ENCODE data around the gene PPP1R18. TPM values are rescaled to one million over a fixed set of nuclear protein-coding genes. Genes with fewer than 3 reads are reported as not detected.

The PPP1R18 gene
- total RNA-seq, 1 donor from 2014 or later = 156 TPM

- TF ChIP-seq, protein P1, sequence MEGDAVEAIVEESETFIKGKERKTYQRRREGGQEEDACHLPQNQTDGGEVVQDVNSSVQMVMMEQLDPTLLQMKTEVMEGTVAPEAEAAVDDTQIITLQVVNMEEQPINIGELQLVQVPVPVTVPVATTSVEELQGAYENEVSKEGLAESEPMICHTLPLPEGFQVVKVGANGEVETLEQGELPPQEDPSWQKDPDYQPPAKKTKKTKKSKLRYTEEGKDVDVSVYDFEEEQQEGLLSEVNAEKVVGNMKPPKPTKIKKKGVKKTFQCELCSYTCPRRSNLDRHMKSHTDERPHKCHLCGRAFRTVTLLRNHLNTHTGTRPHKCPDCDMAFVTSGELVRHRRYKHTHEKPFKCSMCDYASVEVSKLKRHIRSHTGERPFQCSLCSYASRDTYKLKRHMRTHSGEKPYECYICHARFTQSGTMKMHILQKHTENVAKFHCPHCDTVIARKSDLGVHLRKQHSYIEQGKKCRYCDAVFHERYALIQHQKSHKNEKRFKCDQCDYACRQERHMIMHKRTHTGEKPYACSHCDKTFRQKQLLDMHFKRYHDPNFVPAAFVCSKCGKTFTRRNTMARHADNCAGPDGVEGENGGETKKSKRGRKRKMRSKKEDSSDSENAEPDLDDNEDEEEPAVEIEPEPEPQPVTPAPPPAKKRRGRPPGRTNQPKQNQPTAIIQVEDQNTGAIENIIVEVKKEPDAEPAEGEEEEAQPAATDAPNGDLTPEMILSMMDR (IDR thresholded peaks at IDR 0.05; ENCODE audit: insufficient read depth, low read depth, low read length) = no peak
- TF ChIP-seq EZH2 (IDR thresholded peaks at IDR 0.05; ENCODE audit: insufficient read depth, low read length) = no peak
- Histone ChIP-seq H3K79me2 (ENCODE audit: insufficient read depth, low read length) (peaks cover 97% of the 10 kb centered on the region), H2AFZ (ENCODE audit: low read depth, low read length) (no peak overlapping the region), H3K9ac (ENCODE audit: low read length) (peak overlapping the region; percentile 98), H3K27me3 (ENCODE audit: insufficient read depth, low read length) (no peaks in the 10 kb centered on the region), H3K4me3 (ENCODE audit: insufficient read depth, low read depth, low read length) (peak overlapping the region; percentile 87), H3K36me3 (ENCODE audit: insufficient read depth, low read length) (peaks cover 14% of the 10 kb centered on the region), H3K27ac (ENCODE audit: low read depth, low read length) (peak overlapping the region; percentile 81), H4K20me1 (ENCODE audit: insufficient read depth, low read length) (peaks cover 72% of the 10 kb centered on the region), H3K9me3 (ENCODE audit: insufficient read depth, low read depth, low read length) (no peaks in the 10 kb centered on the region), H3K4me1 (ENCODE audit: insufficient read depth, low read length) (peaks cover 52% of the 10 kb centered on the region), H3K4me2 (ENCODE audit: low read length) (peak overlapping the region; percentile 100)
- peak overlapping the region; percentile 99 for H3K27ac Mint-ChIP-seq (ENCODE audit: unreplicated experiment)
- no peaks in the 10 kb centered on the region for H3K27me3 Mint-ChIP-seq (ENCODE audit: low read depth, unreplicated experiment)
- peak overlapping the region; percentile 98 for H3K4me3 Mint-ChIP-seq (ENCODE audit: unreplicated experiment)
- no peak for FAIRE-seq
- peaks cover 28% of the 10 kb centered on the region for H3K4me1 Mint-ChIP-seq (ENCODE audit: low read depth, unreplicated experiment)
- H3K36me3 Mint-ChIP-seq (ENCODE audit: low read depth, unreplicated experiment) = peaks cover 24% of the 10 kb centered on the region
- DNase-seq (ENCODE audit: low read depth) = no peak
- H3K9me3 Mint-ChIP-seq (ENCODE audit: unreplicated experiment) = peaks cover under 1% of the 10 kb centered on the region
Measured at GRCh38 chr6:30683980-30684338, 2.5 kb downstream of the PPP1R18 start.

DNA sequence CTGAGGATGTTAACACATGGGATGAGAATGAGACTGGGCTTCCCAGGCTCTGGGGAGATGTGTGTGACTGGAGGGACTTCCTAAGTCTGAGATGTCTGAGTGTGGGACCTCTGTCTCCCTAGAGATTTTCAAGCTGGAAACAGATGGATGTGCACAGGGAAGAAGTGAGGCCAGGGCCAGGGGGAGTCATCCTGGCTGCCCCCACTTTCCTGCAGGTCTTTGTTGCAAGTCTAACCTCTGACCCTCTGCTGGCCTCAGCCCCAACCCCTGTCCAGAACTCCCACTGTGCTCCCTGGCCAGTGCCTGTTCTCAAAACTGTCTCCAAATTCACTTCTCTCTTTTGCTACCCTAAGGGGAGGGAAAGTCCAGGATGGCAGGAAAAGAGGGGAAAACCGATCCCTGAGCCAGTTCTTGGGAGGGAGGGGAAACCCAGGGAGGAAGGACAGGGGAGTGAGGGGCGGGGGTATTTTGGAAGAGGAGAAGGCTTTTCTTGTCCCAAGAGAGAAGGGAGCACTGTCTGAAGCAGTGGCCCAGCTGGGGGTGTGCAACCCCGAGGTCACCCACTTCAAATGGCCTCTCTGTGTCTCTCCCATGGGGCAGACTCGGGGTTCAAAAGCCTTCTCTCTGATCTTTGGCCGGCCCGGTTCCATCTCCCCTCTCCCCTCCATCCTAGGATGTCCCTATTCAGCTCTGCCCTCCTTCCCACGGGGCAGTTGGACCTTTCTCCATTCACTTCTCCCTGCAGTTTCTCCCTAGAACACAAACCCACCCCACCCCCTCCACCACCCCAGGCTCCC, 3.1 kb downstream of the PPP1R18 start:
- H3K4me1 Mint-ChIP-seq (ENCODE audit: low read depth, unreplicated experiment) = peaks cover 29% of the 10 kb centered on the region
- no peaks in the 10 kb centered on the region for H3K27me3 Mint-ChIP-seq (ENCODE audit: low read depth, unreplicated experiment)
- TF ChIP-seq EZH2 (IDR thresholded peaks at IDR 0.05; ENCODE audit: insufficient read depth, low read length) = no peak
- TF ChIP-seq, protein P1 (IDR thresholded peaks at IDR 0.05; ENCODE audit: insufficient read depth, low read depth, low read length) = no peak
- H3K4me1 ChIP-seq (ENCODE audit: insufficient read depth, low read length) = peaks cover 47% of the 10 kb centered on the region
- no peaks in the 10 kb centered on the region for H3K9me3 ChIP-seq (ENCODE audit: insufficient read depth, low read depth, low read length)
- H3K4me3 ChIP-seq (ENCODE audit: insufficient read depth, low read depth, low read length) = peak overlapping the region; percentile 87
- H3K9ac ChIP-seq (ENCODE audit: low read length) = peak overlapping the region; percentile 98
- peak overlapping the region; percentile 100 for H3K4me2 ChIP-seq (ENCODE audit: low read length)
- H3K27me3 ChIP-seq (ENCODE audit: insufficient read depth, low read length) = no peaks in the 10 kb centered on the region
- peak overlapping the region; percentile 98 for H3K4me3 Mint-ChIP-seq (ENCODE audit: unreplicated experiment)
- no peaks in the 10 kb centered on the region for H3K9me3 Mint-ChIP-seq (ENCODE audit: unreplicated experiment)
- peak overlapping the region; percentile 99 for H3K27ac Mint-ChIP-seq (ENCODE audit: unreplicated experiment)
- no peak overlapping the region for H2AFZ ChIP-seq (ENCODE audit: low read depth, low read length)
- no peak for FAIRE-seq
- H3K79me2 ChIP-seq (ENCODE audit: insufficient read depth, low read length) = peaks cover 96% of the 10 kb centered on the region
- peaks cover 24% of the 10 kb centered on the region for H3K36me3 Mint-ChIP-seq (ENCODE audit: low read depth, unreplicated experiment)
- peaks cover 18% of the 10 kb centered on the region for H3K36me3 ChIP-seq (ENCODE audit: insufficient read depth, low read length)
- peak overlapping the region; percentile 81 for H3K27ac ChIP-seq (ENCODE audit: low read depth, low read length)
- peaks cover 77% of the 10 kb centered on the region for H4K20me1 ChIP-seq (ENCODE audit: insufficient read depth, low read length)
- DNase-seq (ENCODE audit: low read depth) = no peak

Measured in astrocyte (in vitro differentiated cells and primary cell).